ENCODE results near the gene TMEM63B.

TMEM63B gene

DNA sequence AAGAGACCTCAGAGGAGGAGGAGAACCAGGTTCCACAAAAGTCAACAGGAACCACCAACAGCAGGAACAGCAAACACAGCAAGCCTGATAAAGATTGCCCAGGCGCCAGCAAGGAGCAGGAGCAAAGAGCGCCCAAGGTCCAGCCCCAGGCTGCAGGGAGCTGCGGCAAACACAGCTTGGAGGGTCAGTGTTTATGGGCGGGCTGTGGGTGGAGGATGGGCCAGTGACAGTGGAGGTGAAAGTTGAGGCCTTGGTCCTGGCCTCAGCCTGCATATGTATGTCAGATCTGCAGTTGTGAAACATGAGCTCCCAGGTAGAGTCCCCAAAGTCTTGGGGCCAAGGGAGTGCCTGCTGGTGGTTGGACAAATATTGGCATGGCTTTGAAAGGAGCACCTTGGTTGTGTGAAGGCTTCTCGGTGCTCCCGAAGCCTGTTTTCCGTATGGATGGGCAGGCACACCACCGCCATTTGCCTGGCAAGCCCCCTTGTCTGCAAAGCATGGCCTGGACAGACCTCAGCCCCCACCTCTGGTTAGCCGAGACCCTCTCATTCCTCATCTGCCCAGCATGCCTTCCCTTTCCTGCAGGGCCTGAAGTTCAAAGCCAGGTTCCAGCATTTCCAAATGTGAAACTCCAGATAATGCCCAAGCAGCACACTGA, 29.3 kb downstream of the TMEM63B start:
- peaks cover 5% of the 10 kb centered on the region for H3K4me1 Mint-ChIP-seq (ENCODE audit: low read depth)
- no peaks in the 10 kb centered on the region for H3K27me3 Mint-ChIP-seq (ENCODE audit: low read depth)
- no peaks in the 10 kb centered on the region for H3K36me3 Mint-ChIP-seq (ENCODE audit: low read depth)
- H3K9me3 Mint-ChIP-seq, result no peaks in the 10 kb centered on the region
- H3K27ac Mint-ChIP-seq, result no peak overlapping the region
- H3K4me3 Mint-ChIP-seq, result no peak overlapping the region

DNA sequence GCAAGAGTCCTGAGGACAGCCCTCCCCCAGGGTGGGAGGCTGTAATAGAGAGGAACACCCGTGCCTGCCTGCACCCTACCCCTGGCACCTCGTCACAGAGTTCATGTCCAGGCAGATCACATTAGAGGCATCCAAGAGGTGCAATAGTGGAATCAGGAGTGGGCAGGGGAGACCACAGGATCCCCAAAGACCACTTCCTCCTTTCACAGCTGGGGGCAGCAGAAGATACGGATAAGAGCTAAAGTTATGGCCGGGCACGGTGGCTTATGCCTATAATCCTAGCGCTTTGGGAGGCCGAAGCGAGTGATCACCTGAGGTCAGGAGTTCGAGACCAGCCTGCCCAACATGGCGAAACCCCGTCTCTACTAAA, 29.8 kb downstream of the TMEM63B start:
- no peaks in the 10 kb centered on the region for H3K36me3 Mint-ChIP-seq (ENCODE audit: low read depth)
- H3K27me3 Mint-ChIP-seq (ENCODE audit: low read depth), result no peaks in the 10 kb centered on the region
- H3K27ac Mint-ChIP-seq, result no peak overlapping the region
- H3K4me3 Mint-ChIP-seq, result no peak overlapping the region
- H3K9me3 Mint-ChIP-seq, result no peaks in the 10 kb centered on the region
- peaks cover 4% of the 10 kb centered on the region for H3K4me1 Mint-ChIP-seq (ENCODE audit: low read depth)

GRCh38 chr6:44158770-44159228, 31.4 kb downstream of the TMEM63B start, which contains the start of gene CAPN11:
TSS of gene CAPN11 (plus strand) at chr6:44158820. CDS start at chr6:44158849, 29 bp downstream.
- H3K27ac Mint-ChIP-seq, result no peak within 1 kb of the TSS
- H3K36me3 Mint-ChIP-seq (ENCODE audit: low read depth), result no peaks in the 10 kb centered on the region
- H3K4me3 Mint-ChIP-seq, result no peak within 1 kb of the TSS
- H3K27me3 Mint-ChIP-seq (ENCODE audit: low read depth), result no peaks in the 10 kb centered on the region
- no peaks in the 10 kb centered on the region for H3K9me3 Mint-ChIP-seq
- peaks cover 4% of the 10 kb centered on the region for H3K4me1 Mint-ChIP-seq (ENCODE audit: low read depth)

- Mint-ChIP-seq H3K9me3 (no peaks in the 10 kb centered on the region), H3K36me3 (ENCODE audit: low read depth) (no peaks in the 10 kb centered on the region), H3K4me3 (no peak overlapping the region), H3K4me1 (ENCODE audit: low read depth) (peaks cover 2% of the 10 kb centered on the region), H3K27ac (no peak overlapping the region), H3K27me3 (ENCODE audit: low read depth) (peaks cover 18% of the 10 kb centered on the region)
These were observed 34.6 kb downstream of the TMEM63B start for GRCh38 chr6:44161997-44162338.

DNA sequence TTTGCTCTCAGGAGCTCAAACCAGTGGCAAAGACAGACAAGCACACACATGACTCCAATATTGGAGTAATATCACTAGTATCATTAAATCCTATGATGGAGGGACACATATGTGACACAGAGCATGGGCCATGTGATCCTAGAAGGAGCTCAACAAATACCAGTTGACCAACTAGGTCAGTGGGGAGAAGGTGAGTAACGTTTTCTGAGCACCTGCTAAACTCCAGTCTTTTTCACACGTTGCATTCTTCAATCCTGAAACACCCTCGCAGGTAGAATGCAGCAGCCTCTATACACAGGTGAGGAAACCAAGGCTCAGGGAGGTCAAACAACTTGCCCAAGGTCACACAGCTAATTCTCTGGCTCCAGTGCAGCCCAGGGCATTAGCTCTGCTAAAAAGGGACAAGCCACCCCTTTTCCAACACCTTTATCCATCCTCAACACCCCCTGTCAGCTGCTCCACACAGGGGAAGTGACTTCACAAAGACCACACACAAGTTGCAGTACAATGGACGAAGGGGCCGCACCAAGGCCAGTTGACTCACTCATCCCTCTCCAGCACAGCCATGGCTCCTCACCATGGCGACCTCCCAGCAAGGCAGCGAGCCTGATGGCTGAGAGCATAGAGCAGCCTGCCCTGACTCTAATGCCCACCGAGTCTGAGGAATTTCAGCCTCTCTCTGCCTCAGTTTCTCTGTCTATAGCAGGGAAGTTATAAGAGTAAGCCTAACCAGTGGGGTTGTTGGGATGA, 35.7 kb downstream of the TMEM63B start:
- peaks cover 18% of the 10 kb centered on the region for H3K27me3 Mint-ChIP-seq (ENCODE audit: low read depth)
- H3K4me3 Mint-ChIP-seq, result no peak overlapping the region
- no peaks in the 10 kb centered on the region for H3K9me3 Mint-ChIP-seq
- H3K36me3 Mint-ChIP-seq (ENCODE audit: low read depth), result no peaks in the 10 kb centered on the region
- H3K4me1 Mint-ChIP-seq (ENCODE audit: low read depth), result peaks cover 2% of the 10 kb centered on the region
- no peak overlapping the region for H3K27ac Mint-ChIP-seq

- peaks cover 22% of the 10 kb centered on the region for H3K27me3 Mint-ChIP-seq (ENCODE audit: low read depth)
These were observed 38.8 kb downstream of the TMEM63B start for GRCh38 chr6:44166116-44166515.

DNA sequence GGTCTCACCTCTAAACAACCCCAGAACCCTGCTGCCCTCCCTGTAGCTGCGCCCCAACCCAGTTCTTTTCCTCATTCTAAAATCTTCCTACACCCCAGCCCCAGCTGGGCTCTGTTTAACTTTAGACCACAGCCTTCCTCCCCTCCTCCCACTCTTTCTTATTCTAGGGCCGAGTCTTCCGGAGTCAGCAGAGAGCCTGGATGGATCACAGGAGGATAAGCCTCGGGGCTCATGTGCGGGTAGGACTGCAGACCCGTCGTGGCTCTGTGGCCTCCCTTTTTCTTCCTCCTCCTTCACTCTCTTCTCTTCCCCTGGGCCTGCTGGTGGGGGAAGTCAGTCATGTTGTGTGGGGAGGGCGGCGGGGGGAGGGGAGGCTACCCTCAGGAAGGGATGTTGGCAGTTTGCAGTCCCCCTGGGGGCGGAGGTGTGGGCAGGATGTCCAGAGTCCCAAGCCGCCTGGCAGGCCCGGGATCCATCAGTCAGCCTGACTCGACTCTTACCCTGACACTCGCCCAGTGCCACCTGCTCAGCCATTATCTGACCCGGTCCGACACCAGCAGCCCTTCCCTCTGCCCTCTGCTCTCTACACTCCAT, 39.3 kb downstream of the TMEM63B start:
- Mint-ChIP-seq H3K4me1 (ENCODE audit: low read depth) (no peaks in the 10 kb centered on the region), H3K9me3 (no peaks in the 10 kb centered on the region), H3K27me3 (ENCODE audit: low read depth) (peaks cover 22% of the 10 kb centered on the region), H3K4me3 (no peak overlapping the region), H3K27ac (no peak overlapping the region), H3K36me3 (ENCODE audit: low read depth) (no peaks in the 10 kb centered on the region)

More at GRCh38 chr6:44166116-44166515, 38.8 kb downstream of the TMEM63B start:
- no peak overlapping the region for H3K27ac Mint-ChIP-seq
- no peaks in the 10 kb centered on the region for H3K4me1 Mint-ChIP-seq (ENCODE audit: low read depth)
- H3K4me3 Mint-ChIP-seq, result no peak overlapping the region
- H3K9me3 Mint-ChIP-seq, result no peaks in the 10 kb centered on the region
- no peaks in the 10 kb centered on the region for H3K36me3 Mint-ChIP-seq (ENCODE audit: low read depth)

- Mint-ChIP-seq H3K36me3 (ENCODE audit: low read depth) (no peaks in the 10 kb centered on the region), H3K27me3 (ENCODE audit: low read depth) (peaks cover 24% of the 10 kb centered on the region), H3K9me3 (no peaks in the 10 kb centered on the region), H3K4me1 (ENCODE audit: low read depth) (peaks cover under 1% of the 10 kb centered on the region), H3K27ac (no peak overlapping the region), H3K4me3 (no peak overlapping the region)
These were observed 40.2 kb downstream of the TMEM63B start for GRCh38 chr6:44167567-44167966.

- Mint-ChIP-seq H3K27ac (no peak overlapping the region), H3K4me3 (no peak overlapping the region), H3K27me3 (ENCODE audit: low read depth) (peaks cover 30% of the 10 kb centered on the region), H3K9me3 (no peaks in the 10 kb centered on the region), H3K36me3 (ENCODE audit: low read depth) (no peaks in the 10 kb centered on the region), H3K4me1 (ENCODE audit: low read depth) (peaks cover 4% of the 10 kb centered on the region)
These were observed 41.8 kb downstream of the TMEM63B start for GRCh38 chr6:44169154-44169553.

DNA sequence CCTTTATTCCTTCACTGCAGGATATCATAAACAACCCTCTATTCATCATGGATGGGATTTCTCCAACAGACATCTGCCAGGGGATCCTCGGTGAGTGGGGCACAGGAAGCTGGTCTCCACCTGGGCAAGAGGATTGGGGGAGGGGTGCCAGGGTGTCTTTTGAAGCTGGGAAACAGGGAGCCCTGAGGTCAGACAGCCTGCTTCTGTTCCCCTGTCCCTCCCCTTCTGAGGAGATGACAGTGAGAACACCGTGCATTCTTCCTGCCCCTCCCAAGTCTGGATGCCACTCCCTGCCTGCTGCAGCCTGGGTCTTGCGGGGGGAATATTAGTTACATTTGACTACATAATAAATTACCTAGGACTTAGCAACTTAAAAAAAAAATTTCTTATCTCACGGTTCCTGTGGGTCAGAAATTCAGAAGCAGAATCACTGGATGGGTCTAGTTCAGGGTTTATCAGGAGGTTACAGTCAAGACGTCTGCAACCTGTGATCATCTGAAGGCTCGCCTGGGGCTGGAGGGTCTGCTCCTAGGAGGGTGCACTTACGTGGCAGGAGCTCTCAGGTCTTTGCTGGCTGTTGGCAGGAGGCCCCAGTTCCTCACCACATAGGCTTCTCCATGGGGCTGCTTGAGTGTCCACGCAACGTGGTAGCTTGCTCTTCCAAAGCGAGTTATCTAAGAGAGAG, 42.7 kb downstream of the TMEM63B start:
- Mint-ChIP-seq H3K27me3 (ENCODE audit: low read depth) (peaks cover 29% of the 10 kb centered on the region), H3K9me3 (no peaks in the 10 kb centered on the region), H3K4me1 (ENCODE audit: low read depth) (peaks cover 4% of the 10 kb centered on the region), H3K36me3 (ENCODE audit: low read depth) (no peaks in the 10 kb centered on the region), H3K27ac (no peak overlapping the region), H3K4me3 (no peak overlapping the region)

DNA sequence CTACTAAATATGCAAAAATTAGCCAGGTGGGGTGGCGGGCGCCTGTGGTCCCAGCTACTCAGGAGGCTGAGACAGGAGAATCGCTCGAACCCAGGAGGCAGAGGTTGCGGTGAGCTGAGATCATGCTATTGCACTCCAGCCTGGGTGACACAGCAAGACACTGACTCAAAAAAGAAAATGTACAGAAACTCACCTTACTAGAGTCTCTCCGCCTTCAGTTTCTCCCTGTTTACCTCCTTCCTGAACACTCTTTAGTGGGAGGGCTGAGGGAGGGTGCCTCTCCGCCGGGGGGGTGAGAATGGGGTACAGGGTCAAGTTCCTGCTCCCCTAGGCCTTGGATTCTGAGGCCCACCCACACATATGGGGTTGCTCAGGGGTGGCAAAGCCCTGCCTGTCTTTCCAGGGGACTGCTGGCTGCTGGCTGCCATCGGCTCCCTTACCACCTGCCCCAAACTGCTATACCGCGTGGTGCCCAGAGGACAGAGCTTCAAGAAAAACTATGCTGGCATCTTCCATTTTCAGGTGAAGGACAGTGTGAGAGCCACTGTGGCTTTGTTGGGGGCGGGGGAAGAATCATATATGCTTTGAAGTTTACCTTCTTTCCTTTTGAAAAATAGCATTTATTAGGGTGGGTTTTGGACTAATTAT, 44.7 kb downstream of the TMEM63B start:
- Mint-ChIP-seq H3K4me3 (no peak overlapping the region), H3K27ac (no peak overlapping the region), H3K27me3 (ENCODE audit: low read depth) (peaks cover 21% of the 10 kb centered on the region), H3K9me3 (no peaks in the 10 kb centered on the region), H3K4me1 (ENCODE audit: low read depth) (peaks cover 10% of the 10 kb centered on the region), H3K36me3 (ENCODE audit: low read depth) (no peaks in the 10 kb centered on the region)

GRCh38 chr6:44172731-44173500, 45.6 kb downstream of the TMEM63B start:
- Mint-ChIP-seq H3K4me3 (no peak overlapping the region), H3K27me3 (ENCODE audit: low read depth) (peaks cover 21% of the 10 kb centered on the region), H3K9me3 (no peaks in the 10 kb centered on the region), H3K27ac (no peak overlapping the region), H3K4me1 (ENCODE audit: low read depth) (peaks cover 10% of the 10 kb centered on the region), H3K36me3 (ENCODE audit: low read depth) (no peaks in the 10 kb centered on the region)

- Mint-ChIP-seq H3K4me3 (no peak overlapping the region), H3K9me3 (no peaks in the 10 kb centered on the region), H3K36me3 (ENCODE audit: low read depth) (no peaks in the 10 kb centered on the region), H3K27me3 (ENCODE audit: low read depth) (peaks cover 16% of the 10 kb centered on the region), H3K27ac (no peak overlapping the region), H3K4me1 (ENCODE audit: low read depth) (peaks cover 10% of the 10 kb centered on the region)
These were observed 48.9 kb downstream of the TMEM63B start for GRCh38 chr6:44176130-44176761.

All from T-helper 1 cell treated with Interleukin-12 subunit alpha and Interleukin-12 subunit beta and Interleukin-4 antibody, amounts not matched to agents 30 μg/mL and 1 μg/mL, for 36 hours (primary cell).